Neuronal stem cell (in vitro differentiated cells): ENCODE results near the gene LEMD3.

Source experiments
- DNase-seq: peaks from one replicate; pipeline ENCODE4 v3.0.0-alpha.2; 2013; ENCODE audit warnings: low spot score
- H2AFZ ChIP-seq: one replicate; pipeline ENCODE4 v1.6.1; 2013; ENCODE audit warnings: mild to moderate bottlenecking, low read length, inconsistent platforms
- H2AK5ac ChIP-seq: 2 replicates; pipeline ENCODE4 v1.6.1; 2013; ENCODE audit warnings: low read depth, mild to moderate bottlenecking, inconsistent platforms, low read length, moderate library complexity, mixed read lengths
- H2BK120ac ChIP-seq: 2 replicates; pipeline ENCODE4 v1.6.1; 2013; ENCODE audit warnings: low read depth, mild to moderate bottlenecking, inconsistent platforms, low read length, moderate library complexity, mixed read lengths
- H2BK12ac ChIP-seq: one replicate; pipeline ENCODE4 v1.6.1; 2013; ENCODE audit warnings: low read length, inconsistent platforms
- H2BK15ac ChIP-seq: 2 replicates; pipeline ENCODE4 v1.6.1; 2013; ENCODE audit warnings: mild to moderate bottlenecking, low read length, inconsistent platforms, mixed read lengths
- H2BK5ac ChIP-seq: one replicate; pipeline ENCODE4 v1.6.1; 2013; ENCODE audit warnings: inconsistent platforms, mild to moderate bottlenecking, low read length, moderate library complexity
- H3K14ac ChIP-seq: one replicate; pipeline ENCODE4 v1.6.1; 2013; ENCODE audit warnings: low read length, inconsistent platforms
- H3K18ac ChIP-seq: 2 replicates; pipeline ENCODE4 v1.6.1; 2013; ENCODE audit warnings: low read length, inconsistent platforms
- H3K23ac ChIP-seq: 2 replicates; pipeline ENCODE4 v1.6.1; 2013; ENCODE audit warnings: low read depth, mild to moderate bottlenecking, mixed read lengths, low read length, inconsistent platforms; ENCODE audit not compliant: poor library complexity
- H3K27ac ChIP-seq: replicated peaks from 3 replicates; pipeline ENCODE4 v1.5.1; 2013; ENCODE audit warnings: low read length, inconsistent platforms
- H3K27me3 ChIP-seq, 3 experiments: 2 replicates each; pipeline ENCODE4 v1.6.1; 2013; ENCODE audit warnings: low read length in 3 of 3, mild to moderate bottlenecking in 2 of 3, inconsistent platforms in 1 of 3, low read depth in 1 of 3, mixed read lengths in 1 of 3, moderate library complexity in 1 of 3; ENCODE audit not compliant: control insufficient read depth in 3 of 3, insufficient read depth in 3 of 3
- H3K36me3 ChIP-seq, 2 donors: replicated peaks in 1 of 2; 2 replicates each; pipeline ENCODE4 v1.6.1; 2013; ENCODE audit warnings: low read length in 2 of 2; ENCODE audit not compliant: control insufficient read depth in 2 of 2, insufficient read depth in 2 of 2
- H3K4ac ChIP-seq: 2 replicates; pipeline ENCODE4 v1.6.1; 2013; ENCODE audit warnings: inconsistent platforms, mild to moderate bottlenecking, low read length, moderate library complexity
- H3K4me1 ChIP-seq, 2 donors: 1 replicate in 1 of 2; 2 replicates in 1 of 2; pipeline ENCODE4 v1.6.1; 2013; ENCODE audit warnings: low read length in 2 of 2, low read depth in 1 of 2; ENCODE audit not compliant: control insufficient read depth in 2 of 2, insufficient read depth in 1 of 2
- H3K4me2 ChIP-seq: one replicate; pipeline ENCODE4 v1.6.1; 2013; ENCODE audit warnings: mild to moderate bottlenecking, low read length, inconsistent platforms; ENCODE audit not compliant: insufficient read depth, poor library complexity, severe bottlenecking
- H3K4me3 ChIP-seq, 2 donors: 2 replicates each; pipeline ENCODE4 v1.5.1; 2013; ENCODE audit warnings: low read length in 2 of 2, mild to moderate bottlenecking in 2 of 2, inconsistent platforms in 1 of 2, moderate library complexity in 1 of 2
- H3K79me1 ChIP-seq: one replicate; pipeline ENCODE4 v1.6.1; 2013; ENCODE audit warnings: low read depth, mild to moderate bottlenecking, inconsistent platforms, low read length, moderate library complexity
- H3K9ac ChIP-seq: one replicate; pipeline ENCODE4 v1.6.1; 2013; ENCODE audit warnings: mild to moderate bottlenecking, low read depth, low read length, inconsistent platforms; ENCODE audit not compliant: poor library complexity
- H3K9me3 ChIP-seq, 2 donors: replicated peaks in 1 of 2; 2 replicates each; pipeline versions ENCODE3 to v1.6.1; 2013; ENCODE audit warnings: low read length in 2 of 2, mild to moderate bottlenecking in 2 of 2, inconsistent platforms in 1 of 2, low read depth in 1 of 2, mixed read lengths in 1 of 2, moderate library complexity in 1 of 2; ENCODE audit not compliant: control insufficient read depth in 2 of 2, insufficient read depth in 1 of 2
- H4K8ac ChIP-seq: one replicate; pipeline ENCODE4 v1.6.1; 2013; ENCODE audit warnings: low read depth, mild to moderate bottlenecking, inconsistent platforms, low read length, moderate library complexity
- H4K91ac ChIP-seq: one replicate; pipeline ENCODE4 v1.6.1; 2013; ENCODE audit warnings: low read length, low read depth, mild to moderate bottlenecking, inconsistent platforms; ENCODE audit not compliant: poor library complexity
- WGBS, 2 donors: extraction: QIAGEN DNeasy Blood & Tissue Kit; methylation state at CpG; one replicate each; pipeline ENCODE4 v1.1.7; 2013; ENCODE audit warnings: missing lambda C conversion rate in 2 of 2, mixed read lengths in 1 of 2; ENCODE audit not compliant: insufficient read length in 2 of 2, insufficient replicate concordance in 1 of 2; ENCODE audit errors: extremely low coverage in 2 of 2; 5-methylcytosine and 5-hydroxymethylcytosine counted together

The LEMD3 gene

DNA sequence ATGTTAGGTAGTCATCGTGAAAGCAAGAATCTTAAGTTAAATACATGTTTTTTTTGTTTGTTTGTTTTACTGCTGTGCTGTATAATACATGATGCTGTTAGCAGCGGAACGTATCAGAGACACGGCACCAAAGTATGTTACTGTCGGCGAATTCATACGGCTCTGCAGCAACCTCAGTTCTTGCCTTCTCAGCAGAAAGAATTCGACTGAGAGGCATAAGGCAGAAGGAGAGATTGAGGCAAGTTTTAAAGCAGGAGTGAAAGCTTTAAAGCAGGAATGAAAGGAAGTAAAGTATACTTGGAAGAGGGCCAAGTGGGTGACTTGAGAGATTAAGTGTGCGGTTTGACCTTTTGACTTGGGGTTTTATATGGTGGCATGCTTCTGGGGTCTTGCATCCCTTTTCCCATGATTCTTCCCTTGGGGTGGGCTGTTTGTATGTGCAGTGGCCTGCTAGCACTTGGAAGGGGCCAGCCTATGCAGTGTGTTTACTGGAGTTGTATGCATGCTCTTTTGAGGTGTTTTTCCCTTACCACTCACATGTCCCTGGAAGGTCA, 23.7 kb downstream of the LEMD3 start:
- Histone ChIP-seq H3K27ac (no peak overlapping the region), H2AK5ac (no peak overlapping the region), H2BK120ac (no peak overlapping the region), H3K9me3 (peaks cover 0 to 10% of the 10 kb centered on the region in 2 donors), H4K8ac (no peak overlapping the region), H3K36me3 (peaks cover 0 to 10% of the 10 kb centered on the region in 2 donors), H3K4ac (no peak overlapping the region), H3K4me3 (no peak overlapping the region), H3K79me1 (no peaks in the 10 kb centered on the region), H2BK12ac (no peak overlapping the region), H2BK15ac (no peak overlapping the region), H3K23ac (no peak overlapping the region), H4K91ac (no peak overlapping the region), H3K9ac (no peak overlapping the region), H3K14ac (no peak overlapping the region), H3K4me2 (no peak overlapping the region), H3K18ac (no peak overlapping the region), H2AFZ (no peak overlapping the region), H3K4me1 (no peaks in the 10 kb centered on the region), H3K27me3 (no peaks in the 10 kb centered on the region), H2BK5ac (no peak overlapping the region)
- WGBS, 2 donors, result no CpG with 5 or more reads among the region's 9 CpGs
- no peak for DNase-seq

DNA sequence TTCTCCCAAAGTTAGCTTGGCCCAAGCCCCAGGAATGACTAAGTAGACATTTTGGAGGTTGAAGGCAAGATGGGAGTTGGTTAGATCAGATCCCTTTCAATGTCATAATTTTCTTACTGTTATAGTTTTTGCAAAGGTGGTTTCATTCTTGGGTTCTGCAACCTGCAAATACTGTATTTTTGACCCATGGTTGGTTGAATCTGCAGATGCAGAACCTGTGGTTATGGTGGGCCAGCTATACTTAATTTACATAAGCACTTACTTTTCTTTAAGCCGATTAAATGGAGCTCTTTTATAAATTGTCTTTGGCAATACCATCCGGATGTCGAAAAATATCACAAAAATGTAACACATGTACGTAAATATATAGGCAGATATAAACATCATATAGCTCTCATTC, 25.6 kb downstream of the LEMD3 start:
- Histone ChIP-seq H4K8ac (no peak overlapping the region), H3K9me3 (peaks cover 0 to 10% of the 10 kb centered on the region in 2 donors), H3K79me1 (no peaks in the 10 kb centered on the region), H2BK5ac (no peak overlapping the region), H3K18ac (no peak overlapping the region), H3K23ac (no peak overlapping the region), H3K36me3 (peaks cover 0 to 10% of the 10 kb centered on the region in 2 donors), H3K27ac (no peak overlapping the region), H2AFZ (no peak overlapping the region), H3K4ac (no peak overlapping the region), H3K4me1 (no peaks in the 10 kb centered on the region), H2AK5ac (no peak overlapping the region), H3K4me3 (no peak overlapping the region), H2BK15ac (no peak overlapping the region), H3K27me3 (no peaks in the 10 kb centered on the region), H4K91ac (no peak overlapping the region), H3K9ac (no peak overlapping the region), H2BK120ac (no peak overlapping the region), H3K4me2 (no peak overlapping the region), H3K14ac (no peak overlapping the region), H2BK12ac (no peak overlapping the region)
- DNase-seq, result no peak
- WGBS, 2 donors, result no CpG with 5 or more reads among the region's 4 CpGs

DNA sequence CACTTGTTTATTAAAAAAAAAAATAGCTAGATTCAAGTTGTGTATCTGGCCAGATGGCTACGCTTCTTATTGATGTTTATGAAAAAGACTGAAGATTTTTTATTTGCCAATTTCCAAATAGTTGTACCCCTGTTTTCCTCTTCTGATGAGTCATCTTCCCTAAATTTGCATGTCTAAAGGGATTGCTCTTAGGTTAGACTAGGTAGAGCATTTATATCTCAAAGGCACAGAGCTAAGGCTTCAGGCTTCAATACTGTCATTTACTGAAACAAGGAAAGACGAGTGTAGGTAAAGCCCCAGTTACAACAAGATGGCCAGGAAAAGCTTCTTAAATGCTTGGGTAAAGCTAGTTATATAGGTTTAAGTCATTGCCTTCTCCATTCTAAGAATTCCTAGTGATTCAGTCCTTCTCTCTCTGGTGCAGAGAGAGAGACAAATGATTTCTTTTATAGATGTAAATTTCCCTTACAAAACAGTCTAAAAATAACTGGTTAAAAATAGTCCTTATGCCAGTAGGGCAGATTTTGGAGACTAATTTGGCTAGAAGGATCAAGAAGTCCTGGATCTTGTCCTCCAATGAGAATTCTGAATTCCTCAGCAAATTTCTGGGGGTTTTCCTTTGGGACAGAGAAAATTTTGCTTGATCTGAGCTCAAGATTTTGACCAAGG, 26.1 kb downstream of the LEMD3 start:
- Histone ChIP-seq H3K4me1 (no peaks in the 10 kb centered on the region), H2AK5ac (no peak overlapping the region), H3K4me2 (no peak overlapping the region), H2BK15ac (no peak overlapping the region), H3K79me1 (no peaks in the 10 kb centered on the region), H2BK12ac (no peak overlapping the region), H3K4me3 (no peak overlapping the region), H4K8ac (no peak overlapping the region), H4K91ac (no peak overlapping the region), H3K27me3 (no peaks in the 10 kb centered on the region), H3K23ac (no peak overlapping the region), H3K27ac (no peak overlapping the region), H2BK120ac (no peak overlapping the region), H3K36me3 (peaks cover 0 to 10% of the 10 kb centered on the region in 2 donors), H3K4ac (no peak overlapping the region), H3K9ac (no peak overlapping the region), H2AFZ (no peak overlapping the region), H3K9me3 (peaks cover 0 to 10% of the 10 kb centered on the region in 2 donors), H3K18ac (no peak overlapping the region), H2BK5ac (no peak overlapping the region), H3K14ac (no peak overlapping the region)
- DNase-seq, result no peak
- WGBS, 2 donors, result no CpG with 5 or more reads among the region's 2 CpGs

DNA sequence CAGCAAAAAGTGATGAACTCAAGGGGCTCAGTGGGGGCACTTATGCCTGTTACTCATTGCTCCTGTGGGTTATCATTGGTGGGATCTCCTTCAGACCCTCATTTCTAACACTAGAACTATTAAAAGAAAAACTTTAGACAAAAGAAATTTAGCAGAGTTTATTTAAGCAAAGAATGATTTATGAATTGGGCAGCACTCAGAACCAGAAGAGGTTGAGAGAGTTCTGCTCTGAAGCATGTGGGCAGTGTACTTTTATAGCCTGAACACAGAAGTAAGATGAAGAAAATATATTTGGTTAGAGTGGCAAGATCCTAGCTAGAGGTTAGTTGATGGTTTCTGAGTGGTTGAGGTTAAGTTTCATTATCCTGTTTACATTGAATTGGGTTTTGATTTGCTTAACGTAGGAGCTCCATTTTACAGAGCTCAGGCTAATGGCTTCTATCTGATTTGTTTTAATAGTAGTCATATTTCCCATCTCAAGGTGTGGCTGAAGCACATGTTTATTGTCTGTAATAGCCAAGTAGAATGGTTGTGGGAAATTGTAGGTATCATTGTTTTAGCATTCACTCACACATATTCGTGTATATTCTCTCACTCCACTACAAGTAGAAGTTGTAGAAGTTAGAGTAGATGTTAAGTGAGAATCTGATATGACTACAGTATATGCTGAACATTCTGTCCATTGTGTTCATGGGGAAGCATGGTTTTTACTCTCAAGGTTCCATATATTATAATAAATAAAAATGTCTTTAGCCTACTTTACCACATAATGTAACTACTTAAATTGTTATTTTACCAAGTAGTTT, 27.6 kb downstream of the LEMD3 start:
- H3K4me1 ChIP-seq, result no peaks in the 10 kb centered on the region
- H3K14ac ChIP-seq, result no peak overlapping the region
- no peak overlapping the region for H2BK5ac ChIP-seq
- H2BK12ac ChIP-seq, result no peak overlapping the region
- no peak overlapping the region for H3K18ac ChIP-seq
- H2AFZ ChIP-seq, result no peak overlapping the region
- H3K36me3 ChIP-seq, result peaks cover 0 to 10% of the 10 kb centered on the region in 2 donors
- no peak overlapping the region for H4K8ac ChIP-seq
- H2AK5ac ChIP-seq, result no peak overlapping the region
- H3K27ac ChIP-seq, result no peak overlapping the region
- H3K9me3 ChIP-seq, result peaks cover 0 to 10% of the 10 kb centered on the region in 2 donors
- H2BK15ac ChIP-seq, result no peak overlapping the region
- no peak overlapping the region for H2BK120ac ChIP-seq
- H3K4ac ChIP-seq, result no peak overlapping the region
- no peaks in the 10 kb centered on the region for H3K79me1 ChIP-seq
- H3K27me3 ChIP-seq, result no peaks in the 10 kb centered on the region
- no peak overlapping the region for H4K91ac ChIP-seq
- H3K4me3 ChIP-seq, result no peak overlapping the region
- DNase-seq, result no peak
- no peak overlapping the region for H3K4me2 ChIP-seq
- no CpG with 5 or more reads among the region's 2 CpGs for WGBS, 2 donors
- no peak overlapping the region for H3K23ac ChIP-seq
- no peak overlapping the region for H3K9ac ChIP-seq
